ENCODE results near the gene TNKS1BP1.
A peak's percentile ranks its signal among the peaks of the same experiment; 100 is the strongest.
"Not testable (repeated sequence)": the region's sequence is repeated elsewhere in the genome, so short reads cannot be mapped to it uniquely, and the experiment has no call there.

Gene TNKS1BP1

DNA sequence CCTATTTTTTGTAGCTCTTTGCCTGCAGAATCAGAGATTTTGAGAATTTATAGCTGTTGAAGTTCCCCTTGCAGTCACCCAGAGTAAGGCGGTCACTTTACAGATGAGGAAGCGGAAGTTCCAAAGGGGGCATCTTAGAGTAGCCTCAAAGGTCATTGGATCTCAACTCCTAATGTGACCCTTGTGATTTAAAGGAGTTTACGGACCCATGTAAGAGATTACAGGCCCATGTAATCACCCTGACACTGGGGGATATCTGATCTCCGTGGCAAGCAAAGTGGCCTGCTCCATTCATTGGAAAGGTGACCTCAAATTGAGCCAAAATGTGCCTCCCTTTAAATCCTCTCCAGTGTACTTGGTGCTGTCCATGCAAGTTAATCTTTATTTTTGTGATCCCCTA is 29.1 kb upstream of the TNKS1BP1 start:
- DNase-seq, result no peak

GRCh38 chr11:57353446-57353845 is 28.7 kb upstream of the TNKS1BP1 start:
- no peak for DNase-seq

- no peak for DNase-seq
Measured at GRCh38 chr11:57353036-57353435, 28.3 kb upstream of the TNKS1BP1 start.

DNA sequence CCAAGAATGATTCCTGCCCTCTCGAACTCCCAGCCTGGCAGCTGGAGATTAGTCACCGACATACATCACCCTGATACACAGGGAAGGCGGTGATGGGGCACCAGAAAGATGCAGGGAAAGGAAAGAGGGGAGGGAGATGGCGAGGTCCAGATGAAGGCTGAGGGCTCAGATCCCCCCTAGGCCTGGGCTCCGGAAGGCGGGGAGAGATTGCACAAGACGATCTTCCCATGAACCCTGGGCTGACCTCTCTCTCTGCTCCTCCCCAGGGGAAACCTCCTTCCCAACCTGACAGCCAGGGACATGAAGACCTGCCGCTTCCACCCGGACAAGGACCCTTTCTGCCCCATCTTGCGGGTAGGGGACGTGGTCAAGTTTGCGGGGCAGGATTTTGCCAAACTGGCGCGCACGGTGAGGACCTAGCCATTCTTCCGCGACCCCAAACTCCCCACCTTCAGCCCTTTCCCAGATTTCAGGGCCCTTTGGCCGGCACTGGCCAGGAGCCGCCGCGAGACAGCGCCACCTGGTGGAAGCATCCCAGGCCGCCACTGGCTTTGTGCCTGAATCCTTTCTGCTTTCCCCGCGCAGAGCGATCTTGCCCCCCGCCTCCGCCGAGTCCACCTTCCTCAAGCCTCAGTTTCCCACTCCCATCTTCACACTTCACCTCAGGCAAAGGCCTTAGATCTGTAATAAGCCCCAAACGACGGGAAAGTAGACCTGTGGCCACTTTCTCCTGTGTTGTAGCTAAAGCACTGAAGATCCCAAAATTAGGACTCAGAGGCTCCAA is 24.9 kb upstream of the TNKS1BP1 start:
- DNase-seq, result peak; percentile 36 to 57

DNA sequence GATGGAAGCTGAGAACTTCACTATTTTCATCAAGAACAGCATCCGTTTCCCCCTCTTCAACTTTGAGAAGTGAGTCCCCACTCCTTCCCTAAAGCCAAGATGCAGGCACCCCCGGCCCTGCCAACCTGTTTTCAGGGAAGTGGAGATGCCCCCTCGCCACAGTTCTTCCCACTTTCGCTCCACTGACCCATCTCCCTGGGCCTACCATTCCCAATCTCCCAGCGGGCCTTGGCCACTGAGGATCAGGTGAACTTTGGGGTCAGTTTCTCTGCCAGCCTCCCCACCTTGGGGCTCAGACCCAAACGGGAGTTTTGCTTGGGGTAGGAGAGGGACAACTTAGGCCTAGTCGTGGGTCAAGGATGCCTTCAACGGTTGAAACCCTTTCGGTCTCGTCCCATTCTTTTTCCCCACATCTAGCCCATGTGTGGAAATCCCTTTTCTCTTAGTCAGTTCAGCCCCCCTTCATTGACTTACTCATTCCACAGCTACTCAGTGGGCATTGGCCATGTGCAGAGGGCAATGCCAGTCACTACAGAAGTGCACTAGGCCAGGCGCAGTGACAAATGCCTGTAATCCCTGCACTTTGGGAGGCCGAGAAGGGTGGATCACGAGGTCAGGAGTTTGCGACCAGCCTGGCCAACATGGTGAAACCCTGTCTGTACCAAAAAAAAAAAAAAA is 24.0 kb upstream of the TNKS1BP1 start:
- DNase-seq, result no peak

DNA sequence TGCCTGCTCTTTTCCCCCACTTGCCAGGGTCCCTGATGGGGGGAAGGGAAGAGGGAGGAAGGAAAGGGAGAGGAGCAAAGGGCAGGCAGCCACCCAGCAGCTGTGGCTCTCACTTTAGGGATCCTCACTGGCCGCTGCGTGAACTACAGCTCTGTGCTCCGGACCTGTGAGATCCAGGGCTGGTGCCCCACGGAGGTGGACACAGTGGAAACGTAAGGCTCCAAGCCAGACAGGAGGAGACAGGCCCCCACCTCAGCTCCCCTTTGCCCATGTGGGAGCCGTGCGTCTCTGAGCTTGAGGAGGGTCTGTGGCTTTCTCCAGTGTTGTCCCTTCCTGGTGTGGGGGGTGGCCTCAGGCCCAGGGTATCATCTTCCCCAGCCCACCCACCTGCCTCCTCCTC is 23.3 kb upstream of the TNKS1BP1 start:
- no peak for DNase-seq

DNA sequence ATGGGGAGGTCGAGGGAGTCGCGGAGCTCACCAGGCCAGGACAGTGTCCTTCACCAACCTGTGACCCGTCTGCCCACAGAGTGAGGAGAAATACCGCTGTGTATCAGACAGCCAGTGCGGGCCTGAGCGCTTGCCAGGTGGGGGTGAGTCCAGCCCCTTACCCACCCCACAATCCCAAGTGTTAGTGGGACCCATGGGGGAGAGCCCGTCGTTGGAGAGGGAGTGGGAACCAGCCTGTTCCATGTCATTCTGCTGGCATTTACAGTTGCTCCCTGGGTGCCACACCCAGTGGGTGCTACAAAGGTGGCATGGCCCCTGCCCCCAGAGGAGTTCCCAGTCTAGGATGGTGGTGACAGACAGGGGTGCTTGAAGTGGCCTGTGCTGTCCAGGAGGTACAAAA is 22.6 kb upstream of the TNKS1BP1 start:
- no peak for DNase-seq

DNA sequence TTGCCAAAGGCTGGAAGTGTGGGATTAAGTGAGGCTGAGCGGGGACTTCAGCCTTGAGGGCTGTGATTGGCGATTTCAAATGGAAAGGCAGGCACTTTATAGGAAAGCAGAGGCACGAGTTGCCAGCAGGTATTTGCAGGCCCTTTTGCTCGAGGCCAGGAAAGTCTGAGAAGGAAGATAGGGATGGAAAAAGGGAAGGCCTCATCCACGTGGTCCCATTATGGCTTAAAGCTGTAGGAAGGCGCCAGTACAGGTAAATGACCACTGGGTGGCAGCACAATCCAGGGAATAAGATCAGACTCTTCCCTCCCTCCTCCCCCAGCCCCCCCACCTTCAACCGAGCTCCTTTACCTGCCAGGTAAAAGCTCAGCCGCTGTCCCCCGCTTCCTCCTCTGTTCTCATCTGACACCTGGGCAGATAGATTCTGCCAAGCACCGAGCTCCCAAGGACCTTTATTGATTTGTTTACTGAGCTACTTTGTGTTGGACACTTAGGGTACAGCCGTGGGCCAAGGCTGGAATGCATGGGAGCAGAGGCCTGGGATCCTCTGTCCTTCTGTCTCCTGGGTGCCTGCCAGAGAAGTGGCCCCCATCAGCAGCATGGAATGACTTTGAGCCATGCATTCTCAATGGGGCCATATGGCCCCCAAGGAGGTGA is 20.9 kb upstream of the TNKS1BP1 start:
- peak; percentile 71 to 78 for DNase-seq

GRCh38 chr11:57344826-57345225 is 20.1 kb upstream of the TNKS1BP1 start:
- DNase-seq, result no peak

DNA sequence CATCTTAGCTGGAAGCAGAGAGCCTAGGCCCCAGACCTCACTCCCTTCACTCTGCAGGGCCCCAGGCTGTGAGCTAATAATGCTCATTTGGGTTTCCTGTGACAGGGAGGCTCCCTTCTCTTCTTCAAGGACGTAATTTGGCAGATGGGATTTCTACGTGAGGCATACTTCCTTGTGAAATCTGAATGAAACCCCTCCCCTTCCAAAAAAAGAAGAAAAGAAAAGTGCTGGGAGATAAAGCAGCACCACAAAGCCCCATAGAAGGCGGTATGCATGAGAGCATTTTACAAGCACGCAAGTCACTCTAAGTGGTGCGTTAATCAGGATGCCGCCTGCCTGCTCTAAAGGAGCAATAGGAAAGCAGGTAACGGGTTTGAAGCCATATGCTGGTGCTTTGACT is 19.1 kb upstream of the TNKS1BP1 start:
- no peak for DNase-seq

DNA sequence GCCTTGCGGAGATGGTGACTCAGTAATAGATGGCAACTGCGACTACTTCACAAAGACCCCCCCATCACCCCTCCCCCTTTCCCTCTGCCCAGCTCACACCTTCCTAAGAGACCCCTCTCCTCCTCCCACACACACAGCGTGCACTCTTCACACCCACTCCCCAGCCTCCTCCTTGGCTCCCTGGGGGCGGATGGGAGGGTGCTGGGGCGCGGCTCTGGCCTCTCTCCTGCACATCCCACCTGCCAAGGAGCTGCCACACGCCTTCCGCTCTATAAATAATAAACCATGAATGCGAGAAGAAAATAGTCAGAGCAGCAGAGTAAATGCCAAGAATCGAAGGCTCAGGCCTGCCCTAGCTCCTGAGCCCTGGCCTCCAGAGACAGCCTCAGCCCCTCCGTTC is 17.9 kb upstream of the TNKS1BP1 start:
- no peak for DNase-seq

DNA sequence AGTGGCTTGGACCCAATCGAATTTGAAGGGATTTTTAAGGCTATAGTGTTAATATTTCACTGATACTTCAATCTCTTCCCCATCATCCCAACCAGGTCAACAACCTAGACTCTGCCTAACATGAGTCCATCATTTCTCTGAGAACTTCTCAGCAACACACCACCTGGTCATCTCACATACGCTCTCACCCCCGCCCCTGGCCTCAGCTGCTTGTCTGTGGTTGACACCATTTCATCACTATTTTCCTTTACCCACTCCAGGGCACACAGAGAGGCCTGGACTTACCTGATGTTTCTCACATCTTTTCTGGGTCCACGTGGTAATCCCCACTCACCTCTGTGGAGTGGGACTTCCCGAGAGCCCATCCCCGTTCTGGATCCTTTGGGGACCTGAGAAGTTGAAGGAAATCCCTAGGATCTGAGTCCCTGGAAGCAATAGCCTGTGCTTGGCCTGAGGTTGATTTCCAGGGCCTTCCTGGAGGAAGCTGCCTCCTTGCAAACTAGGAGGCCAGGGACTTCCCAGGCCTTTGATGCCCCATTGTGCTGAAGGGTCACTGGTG is 16.6 kb upstream of the TNKS1BP1 start:
- no peak for DNase-seq

DNA sequence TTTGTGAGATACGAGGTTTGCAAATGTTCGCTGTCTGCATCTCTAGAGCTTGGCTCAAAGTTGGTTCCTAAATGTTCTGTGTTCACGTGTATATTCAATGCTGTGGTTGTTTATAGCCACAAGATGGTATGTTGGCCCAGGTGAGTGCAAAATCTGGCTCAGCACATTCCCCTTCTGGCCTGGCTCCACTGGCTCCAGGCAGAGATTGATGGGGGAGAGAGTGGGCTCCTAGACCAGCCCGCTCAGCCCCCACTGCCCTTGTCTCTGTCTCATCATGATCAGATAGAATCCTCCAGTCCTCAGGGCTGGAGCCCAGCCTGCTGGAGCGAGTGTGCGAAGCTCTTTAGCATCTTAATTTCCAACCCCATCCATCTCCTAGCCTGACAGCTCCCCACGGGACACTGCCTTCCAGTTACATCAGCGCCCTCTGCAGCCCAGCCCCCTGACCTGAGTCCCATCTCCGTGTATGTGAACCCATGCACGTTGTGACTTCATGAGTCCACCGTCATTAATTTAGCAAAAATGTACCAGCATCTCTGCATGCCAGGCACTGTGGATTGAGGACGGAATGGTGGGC is 15.4 kb upstream of the TNKS1BP1 start:
- no peak for DNase-seq

DNA sequence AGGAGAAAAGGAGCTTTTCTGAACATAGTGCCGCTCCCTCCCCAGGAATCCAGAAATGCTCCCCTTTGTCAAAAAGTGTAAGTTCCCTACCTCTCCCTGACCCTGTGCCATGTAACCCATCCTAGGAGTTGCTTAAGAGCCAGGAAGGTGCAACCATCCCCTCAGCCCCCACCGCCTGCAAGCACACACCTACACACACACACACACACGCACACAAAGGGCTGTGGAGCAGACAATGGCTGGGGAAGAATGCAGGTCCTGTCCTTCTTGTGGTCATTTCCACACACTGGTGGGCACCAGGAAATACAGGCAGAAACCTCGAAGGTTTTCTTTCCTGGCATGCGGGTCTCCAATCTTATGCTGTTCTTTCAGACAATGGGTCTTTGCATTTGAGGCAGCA is 14.6 kb upstream of the TNKS1BP1 start:
- DNase-seq, result no peak

- no peak for DNase-seq
Measured at GRCh38 chr11:57338142-57338541, 13.4 kb upstream of the TNKS1BP1 start, which contains the start of gene P2RX3. Gene P2RX3 (plus strand): TSS chr11:57338352. CDS start chr11:57338551, 199 bp downstream.

DNA sequence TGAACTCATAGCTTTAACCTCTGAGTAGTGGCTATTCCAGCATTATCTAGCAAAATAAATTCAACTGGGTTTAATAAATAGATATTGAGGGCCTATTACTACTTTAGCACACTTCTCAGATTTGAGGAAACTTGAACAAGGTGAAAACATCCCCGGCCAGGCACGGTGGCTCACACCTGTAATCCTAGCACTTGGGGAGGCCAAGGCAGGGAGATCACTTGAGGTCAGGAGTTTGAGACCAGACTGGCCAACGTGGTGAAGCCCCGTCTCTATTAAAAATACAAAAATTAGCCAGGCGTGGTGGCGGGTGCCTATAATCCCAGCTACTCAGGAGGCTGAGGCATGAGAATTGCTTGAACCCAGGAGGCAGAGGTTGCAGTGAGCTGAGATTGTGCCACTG is 12.1 kb upstream of the TNKS1BP1 start:
- not testable (repeated sequence) for DNase-seq

- no peak for DNase-seq
Measured at GRCh38 chr11:57336111-57336666, 11.4 kb upstream of the TNKS1BP1 start.

DNA sequence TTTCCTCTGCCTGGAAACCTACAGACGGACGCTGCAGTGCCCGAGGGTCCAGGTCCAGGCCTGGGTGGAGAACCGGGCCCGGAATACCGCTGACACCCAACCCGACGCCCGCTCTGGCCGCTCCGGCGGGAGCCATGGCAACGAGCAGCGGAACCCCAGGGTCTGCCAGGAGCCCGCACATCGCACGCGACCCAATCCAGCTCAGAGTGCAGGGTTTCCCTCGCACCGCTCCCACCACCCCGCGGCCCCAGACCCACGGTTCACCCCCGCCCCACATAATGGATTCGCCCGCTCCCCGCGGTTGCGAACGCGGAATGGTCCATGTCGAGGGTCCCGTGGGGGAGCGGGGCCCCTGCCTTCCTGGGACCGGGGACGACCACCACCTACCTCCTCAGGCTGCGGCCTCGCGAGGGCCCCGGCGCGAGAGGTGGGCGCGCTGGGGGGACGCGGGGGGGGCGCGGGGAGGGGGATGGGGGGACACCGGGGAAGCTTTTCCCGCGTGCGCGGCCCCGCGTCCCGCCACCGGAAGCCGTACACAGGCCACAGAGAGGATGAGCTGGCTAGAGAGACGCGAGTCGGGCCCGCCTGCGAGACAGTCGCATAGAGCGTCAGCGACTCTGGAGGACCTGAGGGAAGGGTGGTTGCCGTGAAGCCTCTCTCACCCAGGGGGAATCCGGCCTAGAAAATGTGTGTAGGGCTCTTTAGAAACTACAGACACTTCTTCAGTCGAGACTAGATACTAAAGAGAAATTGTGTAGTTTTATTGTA is 10.8 kb upstream of the TNKS1BP1 start, which contains the start of gene SSRP1:
TSS of gene SSRP1 (minus strand) at position 550 of the 768 bp plus-strand sequence. CDS start 771 bp downstream, outside the sequence.
- peak; percentile 90 to 92 for DNase-seq

- DNase-seq, result no peak
Measured at GRCh38 chr11:57335023-57335342, 10.2 kb upstream of the TNKS1BP1 start.

GRCh38 chr11:57332694-57333440 is 8.1 kb upstream of the TNKS1BP1 start:
- no peak for DNase-seq

DNA sequence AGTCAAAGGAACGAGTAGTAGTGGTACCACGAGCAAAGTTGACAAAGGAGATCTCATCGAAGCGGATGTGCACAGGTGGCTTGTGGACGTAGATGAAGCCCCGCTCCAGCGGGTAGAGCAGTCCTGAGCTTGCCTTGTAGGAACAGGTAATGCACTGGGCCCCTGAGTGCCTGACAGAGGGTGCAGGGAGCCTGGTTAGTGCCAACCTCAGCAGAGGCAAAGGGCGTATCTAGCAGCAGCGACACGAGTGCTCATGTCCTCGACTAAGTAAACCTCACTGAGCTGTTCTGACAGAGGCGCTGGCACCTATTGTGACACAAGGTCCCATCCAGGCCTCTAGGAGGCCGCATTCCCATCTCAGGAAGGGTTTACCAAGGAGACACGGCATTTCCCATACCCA is 7.0 kb upstream of the TNKS1BP1 start:
- DNase-seq, result no peak
